MM.1S (cell line): ENCODE results near the gene OR51B4.

ENCODE experiments used
- DNase-seq: peaks from one replicate; pipeline ENCODE4 v3.0.0-alpha.2; 2015
- H2AFZ ChIP-seq: fragments of 300-600 bp; sonication (generic); 2 replicates; pipeline ENCODE4 v1.6.0; 2016; ENCODE audit warnings: antibody characterized with exemption, low read length
- H3F3A ChIP-seq: fragments of 300-600 bp; sonication (generic); 2 replicates; pipeline ENCODE4 v1.6.1; 2016; ENCODE audit warnings: mild to moderate bottlenecking, antibody characterized with exemption, low read length, moderate library complexity, mixed read lengths; ENCODE audit not compliant: insufficient read depth
- H3K27ac ChIP-seq: fragments of 300-600 bp; sonication (generic); 2 replicates; pipeline ENCODE4 v1.5.1; 2016; ENCODE audit warnings: mild to moderate bottlenecking, low read length
- H3K27me3 ChIP-seq: fragments of 300-600 bp; sonication (generic); replicated peaks from 2 replicates; pipeline ENCODE4 v1.6.0; 2016; ENCODE audit warnings: low read length; ENCODE audit not compliant: insufficient read depth
- H3K36me3 ChIP-seq: fragments of 300-600 bp; sonication (generic); replicated peaks from 2 replicates; pipeline ENCODE4 v1.6.1; 2016; ENCODE audit warnings: mild to moderate bottlenecking, low read length, mixed read lengths; ENCODE audit not compliant: insufficient read depth
- H3K4me1 ChIP-seq: fragments of 300-600 bp; sonication (generic); 2 replicates; pipeline ENCODE4 v1.6.1; 2016; ENCODE audit warnings: low read length, mixed read lengths
- H3K4me2 ChIP-seq: fragments of 300-600 bp; sonication (generic); 2 replicates; pipeline ENCODE4 v1.6.0; 2016; ENCODE audit warnings: low read depth, low read length
- H3K4me3 ChIP-seq: fragments of 300-600 bp; sonication (generic); 2 replicates; pipeline ENCODE4 v1.5.1; 2016; ENCODE audit warnings: low read length, mixed read lengths
- H3K79me2 ChIP-seq: fragments of 300-600 bp; sonication (generic); 2 replicates; pipeline ENCODE4 v1.6.1; 2016; ENCODE audit warnings: mixed run types, low read length, mixed read lengths
- H3K9ac ChIP-seq: fragments of 300-600 bp; sonication (generic); 2 replicates; pipeline ENCODE4 v1.6.1; 2016; ENCODE audit warnings: low read length, mixed read lengths
- H3K9me2 ChIP-seq: fragments of 300-600 bp; sonication (generic); replicated peaks from 2 replicates; pipeline ENCODE4 v1.6.1; 2016; ENCODE audit warnings: mild to moderate bottlenecking, low read length, mixed read lengths; ENCODE audit not compliant: insufficient read depth
- H3K9me3 ChIP-seq: fragments of 300-600 bp; sonication (generic); replicated peaks from 2 replicates; pipeline ENCODE4 v1.6.1; 2016; ENCODE audit warnings: mild to moderate bottlenecking, low read length, mixed read lengths; ENCODE audit not compliant: insufficient read depth
- H4K20me1 ChIP-seq: fragments of 300-600 bp; sonication (generic); 2 replicates; pipeline ENCODE4 v1.6.1; 2016; ENCODE audit warnings: mild to moderate bottlenecking, low read length, moderate library complexity, mixed read lengths; ENCODE audit not compliant: insufficient read depth
- EZH2 ChIP-seq: fragments of 300-600 bp; sonication (generic); optimal IDR thresholded peaks from 2 replicates; pipeline ENCODE3; 2017; ENCODE audit warnings: low read depth, mild to moderate bottlenecking, antibody characterized with exemption, low read length, mixed read lengths
- EZH2phosphoT487 ChIP-seq: fragments of 300-600 bp; sonication (generic); IDR thresholded peaks from 2 replicates; pipeline ENCODE4 v1.6.1; 2018; ENCODE audit warnings: antibody characterized with exemption, low read length
- TF ChIP-seq, protein P1 (sequence below): fragments of 300-600 bp; sonication (generic); IDR thresholded peaks from 2 replicates; pipeline ENCODE4 v1.5.1; 2016; ENCODE audit warnings: antibody characterized with exemption, low read length, mixed read lengths

OR51B4 gene

DNA sequence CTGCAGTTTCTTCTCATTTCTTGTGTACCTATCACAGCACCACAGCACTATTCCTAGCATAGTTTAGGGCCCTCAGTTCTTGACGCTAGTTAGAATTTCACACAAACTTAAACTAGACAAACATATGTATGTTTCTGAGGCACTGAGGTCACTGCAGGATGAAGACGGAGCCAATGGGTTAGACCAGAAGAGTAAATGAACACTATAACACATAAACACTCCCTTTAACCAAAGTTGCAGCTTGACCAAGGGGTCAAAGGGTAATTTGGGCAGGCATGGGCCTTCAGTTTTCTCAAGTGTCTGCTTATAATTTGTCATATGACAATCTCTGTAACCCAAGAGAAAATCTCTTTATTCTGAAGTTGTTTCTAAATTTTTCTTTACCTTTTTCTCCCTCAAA, 19.1 kb downstream of the OR51B4 start:
- no peaks in the 10 kb centered on the region for H3K79me2 ChIP-seq
- no peak overlapping the region for H3K9ac ChIP-seq

DNA sequence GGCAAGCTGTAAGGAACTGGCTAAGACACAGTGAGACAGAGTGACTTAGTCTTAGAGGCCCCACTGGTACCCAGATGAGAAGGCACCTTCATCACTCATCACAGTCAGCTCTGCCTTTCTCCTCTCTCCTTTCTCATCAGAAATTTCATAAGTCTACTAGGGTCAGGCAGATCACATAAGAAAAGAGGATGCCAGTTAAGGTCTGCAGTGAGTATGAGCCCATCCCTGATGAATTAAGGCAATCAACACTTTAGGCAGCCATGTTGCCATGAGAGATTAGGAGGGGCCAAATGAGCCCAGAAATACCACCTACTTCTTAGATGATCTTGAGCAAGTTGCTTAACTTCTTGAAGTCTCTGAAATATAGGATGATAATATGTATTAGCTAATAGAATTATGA, 20.1 kb downstream of the OR51B4 start:
- Histone ChIP-seq H3K4me2 (no peak overlapping the region), H3K4me3 (no peak overlapping the region), H3K79me2 (no peaks in the 10 kb centered on the region), H3K9me3 (no peaks in the 10 kb centered on the region), H3F3A (no peaks in the 10 kb centered on the region; the same call in 1 of the 2 replicates), H4K20me1 (no peaks in the 10 kb centered on the region), H3K9me2 (no peaks in the 10 kb centered on the region), H3K4me1 (peaks cover 26% of the 10 kb centered on the region), H2AFZ (no peak overlapping the region), H3K36me3 (no peaks in the 10 kb centered on the region), H3K27ac (no peak overlapping the region), H3K9ac (no peak overlapping the region), H3K27me3 (no peaks in the 10 kb centered on the region)
- no peak for DNase-seq
- TF ChIP-seq EZH2phosphoT487 = no peak
- TF ChIP-seq, protein P1, sequence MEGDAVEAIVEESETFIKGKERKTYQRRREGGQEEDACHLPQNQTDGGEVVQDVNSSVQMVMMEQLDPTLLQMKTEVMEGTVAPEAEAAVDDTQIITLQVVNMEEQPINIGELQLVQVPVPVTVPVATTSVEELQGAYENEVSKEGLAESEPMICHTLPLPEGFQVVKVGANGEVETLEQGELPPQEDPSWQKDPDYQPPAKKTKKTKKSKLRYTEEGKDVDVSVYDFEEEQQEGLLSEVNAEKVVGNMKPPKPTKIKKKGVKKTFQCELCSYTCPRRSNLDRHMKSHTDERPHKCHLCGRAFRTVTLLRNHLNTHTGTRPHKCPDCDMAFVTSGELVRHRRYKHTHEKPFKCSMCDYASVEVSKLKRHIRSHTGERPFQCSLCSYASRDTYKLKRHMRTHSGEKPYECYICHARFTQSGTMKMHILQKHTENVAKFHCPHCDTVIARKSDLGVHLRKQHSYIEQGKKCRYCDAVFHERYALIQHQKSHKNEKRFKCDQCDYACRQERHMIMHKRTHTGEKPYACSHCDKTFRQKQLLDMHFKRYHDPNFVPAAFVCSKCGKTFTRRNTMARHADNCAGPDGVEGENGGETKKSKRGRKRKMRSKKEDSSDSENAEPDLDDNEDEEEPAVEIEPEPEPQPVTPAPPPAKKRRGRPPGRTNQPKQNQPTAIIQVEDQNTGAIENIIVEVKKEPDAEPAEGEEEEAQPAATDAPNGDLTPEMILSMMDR = no peak

More for the DNA sequence above, 19.1 kb downstream of the OR51B4 start:
- H3K4me2 ChIP-seq = no peak overlapping the region
- no peaks in the 10 kb centered on the region; the same call in 1 of the 2 replicates for H3F3A ChIP-seq
- H3K27me3 ChIP-seq = no peaks in the 10 kb centered on the region
- no peak for TF ChIP-seq EZH2phosphoT487
- no peak for TF ChIP-seq EZH2
- TF ChIP-seq, protein P1 = no peak
- H3K9me3 ChIP-seq = no peaks in the 10 kb centered on the region
- no peak overlapping the region for H3K27ac ChIP-seq
- H2AFZ ChIP-seq = no peak overlapping the region
- DNase-seq = no peak
- H3K36me3 ChIP-seq = no peaks in the 10 kb centered on the region
- peaks cover 27% of the 10 kb centered on the region for H3K4me1 ChIP-seq
- no peak overlapping the region for H3K4me3 ChIP-seq
- no peaks in the 10 kb centered on the region for H4K20me1 ChIP-seq
- H3K9me2 ChIP-seq = no peaks in the 10 kb centered on the region

DNA sequence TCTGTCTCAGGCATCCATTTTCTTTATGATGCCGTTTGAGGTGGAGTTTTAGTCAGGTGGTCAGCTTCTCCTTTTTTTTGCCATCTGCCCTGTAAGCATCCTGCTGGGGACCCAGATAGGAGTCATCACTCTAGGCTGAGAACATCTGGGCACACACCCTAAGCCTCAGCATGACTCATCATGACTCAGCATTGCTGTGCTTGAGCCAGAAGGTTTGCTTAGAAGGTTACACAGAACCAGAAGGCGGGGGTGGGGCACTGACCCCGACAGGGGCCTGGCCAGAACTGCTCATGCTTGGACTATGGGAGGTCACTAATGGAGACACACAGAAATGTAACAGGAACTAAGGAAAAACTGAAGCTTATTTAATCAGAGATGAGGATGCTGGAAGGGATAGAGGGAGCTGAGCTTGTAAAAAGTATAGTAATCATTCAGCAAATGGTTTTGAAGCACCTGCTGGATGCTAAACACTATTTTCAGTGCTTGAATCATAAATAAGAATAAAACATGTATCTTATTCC, 21.1 kb downstream of the OR51B4 start:
- H3K4me1 ChIP-seq = peaks cover 17% of the 10 kb centered on the region; the same call in 1 of the 2 replicates
- H3K9me2 ChIP-seq = no peaks in the 10 kb centered on the region
- H3K79me2 ChIP-seq = no peaks in the 10 kb centered on the region
- H3K9ac ChIP-seq = no peak overlapping the region
- no peaks in the 10 kb centered on the region for H3K27me3 ChIP-seq
- no peak overlapping the region for H3K4me2 ChIP-seq
- H3F3A ChIP-seq = no peaks in the 10 kb centered on the region
- H4K20me1 ChIP-seq = no peaks in the 10 kb centered on the region
- H3K36me3 ChIP-seq = no peaks in the 10 kb centered on the region
- no peaks in the 10 kb centered on the region for H3K9me3 ChIP-seq
- H3K4me3 ChIP-seq = no peak overlapping the region
- H2AFZ ChIP-seq = no peak overlapping the region
- peak; percentile 93 for DNase-seq
- H3K27ac ChIP-seq = no peak overlapping the region
- TF ChIP-seq EZH2phosphoT487 = no peak
- TF ChIP-seq, protein P1 = no peak
- no peak for TF ChIP-seq EZH2
